ENCODE data around the gene ZNF554.
"Not testable (repeated sequence)": the region's sequence is repeated elsewhere in the genome, so short reads cannot be mapped to it uniquely, and the experiment has no call there.

The ZNF554 gene

DNA sequence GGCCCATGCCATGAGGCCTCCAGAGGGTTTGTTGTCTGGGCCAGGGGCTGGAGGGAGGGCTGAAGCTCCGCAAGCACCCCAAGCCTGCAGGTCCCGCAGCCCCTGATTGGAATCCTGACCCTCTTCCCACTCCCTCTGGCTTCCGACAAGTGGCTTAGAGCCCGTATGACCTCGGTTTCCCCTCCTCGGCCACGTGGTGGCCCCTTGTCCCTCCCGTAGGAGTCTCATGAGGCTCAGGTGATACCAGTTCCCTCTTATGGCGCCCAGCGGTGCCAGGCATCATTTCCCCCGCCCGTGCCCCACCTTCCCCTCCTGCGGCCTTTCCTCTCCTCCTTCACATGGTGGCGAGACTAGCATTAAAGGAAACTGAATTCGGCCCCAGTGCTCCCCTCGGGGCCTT is 28.2 kb upstream of the ZNF554 start:
- no peak for DNase-seq

DNA sequence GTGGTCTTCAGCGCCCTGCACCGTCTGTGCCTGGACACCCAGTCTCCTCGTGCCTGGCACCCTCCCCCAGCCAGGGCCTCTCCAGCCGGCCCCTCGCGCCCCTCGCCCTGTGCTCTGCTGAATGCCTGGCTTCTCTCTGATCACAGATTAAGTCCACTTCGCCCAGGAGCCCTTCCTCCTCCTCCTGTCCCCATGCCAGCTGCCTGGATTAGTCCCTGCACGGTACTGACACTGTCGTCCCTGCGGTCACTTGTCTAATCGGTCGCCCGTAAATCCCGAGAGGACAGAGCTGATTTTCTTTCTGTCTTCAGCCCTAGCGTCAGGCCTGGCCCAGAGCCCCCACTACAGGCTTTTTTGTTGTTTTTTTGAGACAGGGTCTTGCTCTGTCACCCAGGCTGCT is 27.8 kb upstream of the ZNF554 start:
- no peak for DNase-seq

DNA sequence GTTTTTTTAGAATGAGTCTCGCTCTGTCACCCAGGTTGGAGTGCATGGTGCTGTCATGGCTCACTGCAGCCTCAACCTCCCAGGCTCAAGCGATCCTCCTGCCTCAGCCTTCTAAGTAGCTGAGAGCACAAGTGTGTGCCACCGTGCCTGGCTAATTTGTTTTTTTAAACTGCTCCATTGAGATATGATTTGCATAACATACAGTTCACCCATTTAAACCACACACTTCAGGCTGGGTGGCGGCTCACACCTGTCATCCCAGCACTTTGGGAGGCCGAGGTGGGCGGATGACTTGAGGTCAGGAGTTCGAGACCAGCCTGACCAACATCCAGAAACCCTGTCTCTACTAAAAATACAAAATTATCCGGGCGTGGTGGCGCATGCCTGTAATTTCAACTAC is 27.0 kb upstream of the ZNF554 start:
- DNase-seq: not testable (repeated sequence)

DNA sequence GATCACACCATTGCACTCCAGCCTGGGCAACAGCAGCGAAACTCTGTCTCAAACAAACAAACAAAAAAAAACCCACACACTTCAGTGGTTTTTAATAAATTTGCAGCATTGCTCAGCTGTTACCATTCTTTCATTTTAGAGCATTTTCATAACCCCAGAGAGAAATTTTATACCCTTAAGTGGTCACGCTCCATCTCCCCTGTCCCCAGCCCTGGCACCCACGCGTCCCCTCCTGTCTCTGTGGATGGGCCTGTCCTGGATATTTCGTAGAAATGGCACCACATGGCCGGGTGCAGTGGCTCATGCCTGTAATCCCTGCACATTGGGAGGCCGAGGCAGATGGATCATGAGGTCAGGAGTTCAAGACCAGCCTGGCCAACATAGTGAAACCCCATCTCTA is 26.5 kb upstream of the ZNF554 start:
- no peak for DNase-seq

DNA sequence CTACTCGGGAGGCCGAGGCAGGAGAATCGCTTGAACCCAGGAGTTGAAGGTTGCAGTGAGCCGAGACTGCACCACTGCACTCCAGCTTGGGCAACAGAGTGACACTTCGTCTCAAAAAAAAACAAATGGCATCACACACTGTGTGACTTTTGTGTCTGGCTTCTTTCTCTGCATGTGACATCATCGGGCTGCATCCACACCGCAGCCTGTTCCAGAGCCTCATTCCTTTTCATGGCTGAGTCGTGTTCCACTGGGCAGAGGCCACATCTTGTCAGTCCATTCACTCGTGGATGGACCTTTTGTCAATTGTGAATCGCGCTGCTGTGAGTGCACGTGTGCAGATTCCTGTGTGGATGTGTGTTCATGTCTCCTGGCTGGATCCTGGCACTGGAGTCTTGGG is 26.1 kb upstream of the ZNF554 start:
- DNase-seq: no peak

DNA sequence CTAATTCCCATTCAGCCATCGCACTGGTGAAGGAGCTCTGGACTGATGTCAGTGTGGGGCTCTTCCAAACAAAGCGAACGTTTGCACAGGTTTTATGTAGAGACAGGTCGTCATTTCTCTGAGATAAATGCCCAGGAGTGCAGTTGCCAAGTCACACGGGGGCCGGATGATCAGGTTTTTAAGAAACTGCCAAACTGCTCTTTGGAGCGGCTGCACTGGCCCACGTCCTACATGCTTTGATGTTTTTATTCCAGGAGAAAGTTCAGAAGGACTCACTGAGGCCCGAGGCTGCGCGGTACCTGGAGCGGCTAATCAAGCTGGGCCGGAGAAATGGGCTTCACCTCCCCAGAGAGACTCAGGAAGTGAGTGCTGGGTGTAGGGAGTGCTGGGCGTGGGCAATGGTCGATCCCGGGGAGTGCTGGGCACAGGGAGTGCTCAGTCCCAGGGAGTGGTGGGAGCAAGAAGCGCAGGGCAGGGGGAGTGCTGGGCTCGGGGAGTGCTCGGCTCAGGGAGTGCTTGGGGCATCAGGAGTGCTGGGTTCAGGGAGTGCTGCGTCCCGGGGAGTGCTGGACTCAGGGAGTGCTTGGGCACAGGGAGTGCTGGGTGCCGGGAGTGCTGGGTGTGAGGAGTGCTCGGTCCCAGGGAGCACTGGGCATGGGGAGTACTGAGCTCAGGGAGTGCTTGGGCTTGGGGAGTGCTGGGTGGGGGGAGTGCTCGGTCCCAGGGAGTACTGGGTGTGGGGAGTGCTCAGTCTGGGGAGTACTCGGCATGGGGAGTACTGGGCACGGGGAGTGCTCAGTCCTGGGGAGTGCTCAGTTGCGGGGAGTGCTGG is 23.6 kb upstream of the ZNF554 start:
- no peak for DNase-seq

DNA sequence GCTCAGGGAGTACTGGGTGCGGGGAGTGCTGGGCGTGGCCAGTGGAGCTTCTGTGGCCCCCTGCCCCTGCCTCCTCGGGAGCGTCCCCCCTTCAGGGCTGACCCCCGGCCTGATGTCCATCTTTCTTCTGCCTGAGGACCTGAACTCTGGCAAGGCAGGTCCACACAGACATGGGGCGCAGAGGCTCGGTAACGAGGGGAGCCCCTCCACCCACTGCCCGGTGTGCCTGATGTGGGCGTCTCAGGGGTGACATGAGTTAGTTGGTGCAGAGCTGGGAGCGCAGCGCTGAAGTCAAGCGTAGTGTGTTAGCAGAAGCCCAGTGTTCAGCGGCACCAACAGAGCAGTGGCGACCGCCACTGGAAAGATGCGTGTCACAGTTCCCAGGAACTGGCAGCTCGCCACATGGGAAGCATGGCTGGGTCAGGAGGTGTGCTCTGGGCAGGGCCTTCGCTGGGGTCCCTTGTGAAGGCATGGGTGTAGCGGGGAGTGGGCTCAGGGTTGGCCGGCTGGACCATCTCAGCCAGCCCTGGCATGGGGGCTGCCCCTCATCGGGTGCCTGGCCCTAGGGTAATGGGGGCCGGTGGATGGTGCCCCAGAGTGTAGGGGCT is 22.9 kb upstream of the ZNF554 start:
- no peak for DNase-seq

DNA sequence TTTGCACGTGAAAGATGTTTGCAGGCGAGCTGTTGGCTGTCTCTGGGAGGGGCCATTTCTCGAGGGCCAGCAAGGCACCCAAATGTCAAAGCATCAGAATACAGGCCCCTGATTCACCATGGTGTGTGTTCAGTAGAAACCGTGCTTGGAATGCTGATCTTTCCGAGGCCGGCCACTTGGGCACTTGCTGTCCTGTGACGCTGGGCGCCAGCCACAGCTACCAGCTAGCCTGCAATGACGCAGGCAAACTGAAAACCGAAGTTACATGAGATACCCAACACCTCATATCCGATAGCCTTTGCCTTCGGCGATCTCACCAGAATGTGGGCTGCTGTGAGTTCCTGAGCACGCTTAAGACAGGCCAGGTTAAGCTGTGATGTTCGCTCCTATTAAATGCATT is 22.4 kb upstream of the ZNF554 start:
- DNase-seq: no peak

DNA sequence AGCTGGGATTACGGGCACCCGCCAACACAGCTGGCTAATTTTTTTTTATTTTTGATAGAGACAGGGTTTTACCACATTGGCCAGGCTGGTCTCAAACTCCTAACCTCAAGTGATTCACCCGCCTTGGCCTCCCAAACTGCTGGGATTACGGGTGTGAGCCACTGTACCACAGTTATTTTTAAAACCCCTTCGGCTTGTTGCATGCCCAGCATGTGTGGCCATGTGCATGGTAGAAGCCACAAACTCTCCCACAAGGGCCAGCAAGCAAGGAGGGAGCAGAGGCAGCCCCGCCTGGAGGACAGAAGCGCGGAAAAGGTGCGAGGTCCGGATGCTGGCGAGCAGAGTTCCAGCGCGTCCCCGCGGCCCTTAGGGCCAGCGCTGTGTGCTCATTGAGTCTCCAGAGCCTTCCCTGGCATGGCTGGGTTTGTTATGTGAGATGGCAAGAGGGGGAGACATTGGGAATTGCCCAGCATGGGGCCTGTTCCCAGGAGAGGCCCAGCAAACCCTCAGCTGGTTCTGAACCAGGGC is 21.4 kb upstream of the ZNF554 start:
- no peak for DNase-seq

DNA sequence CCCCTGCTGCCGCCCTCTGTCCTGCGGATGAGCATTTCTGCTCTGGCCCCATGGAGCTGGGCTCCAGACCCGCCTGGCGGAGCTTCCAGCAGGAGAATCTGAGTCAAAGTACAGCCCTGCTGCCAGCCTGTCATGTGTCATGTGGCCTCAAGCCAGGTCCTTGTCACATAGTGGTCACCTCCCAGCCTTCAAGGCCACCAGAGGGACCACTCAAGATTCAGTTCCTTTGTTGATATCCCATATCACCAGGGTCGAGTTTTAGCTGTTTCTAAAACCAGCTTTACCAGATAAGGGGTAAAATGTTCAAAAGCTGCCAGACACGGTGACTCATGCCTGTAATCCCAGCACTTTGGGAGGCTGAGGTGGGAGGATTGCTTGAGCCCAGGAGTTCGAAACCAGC is 20.9 kb upstream of the ZNF554 start:
- no peak for DNase-seq

DNA sequence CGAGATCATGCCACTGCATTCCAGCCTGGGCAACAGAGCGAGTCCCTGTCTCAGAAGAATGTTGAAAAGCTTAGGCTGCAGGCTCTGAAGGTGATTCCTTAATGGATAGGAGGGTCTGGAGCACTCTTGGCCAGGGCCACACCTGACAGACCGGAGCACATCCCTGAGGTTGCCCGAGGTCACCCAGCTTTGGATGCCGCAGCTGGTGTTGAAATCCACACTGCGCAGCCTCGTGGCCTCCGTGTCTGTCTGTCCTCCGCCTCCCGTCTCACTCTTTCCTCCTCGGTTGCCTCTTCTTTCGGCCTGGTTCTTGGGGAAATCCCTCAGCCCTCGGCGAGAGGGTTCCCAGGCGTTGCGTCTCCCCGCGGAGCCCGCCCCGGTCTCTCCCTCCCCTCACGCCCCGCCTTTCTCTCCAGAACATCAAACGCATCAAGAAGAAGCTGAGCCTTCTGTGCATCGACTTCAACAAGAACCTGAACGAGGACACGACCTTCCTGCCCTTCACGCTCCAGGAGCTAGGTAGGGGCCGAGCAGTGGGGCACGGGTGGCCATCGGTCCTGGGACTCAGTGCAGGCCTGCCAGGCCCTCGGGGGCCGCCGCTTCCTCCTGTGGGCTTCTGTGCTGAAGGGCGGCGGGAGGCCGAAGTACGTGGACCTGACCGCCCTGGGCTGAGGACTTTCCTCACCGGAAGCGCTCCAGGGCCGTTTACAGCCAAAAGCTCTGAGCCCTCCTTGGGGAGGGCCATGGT is 20.2 kb upstream of the ZNF554 start:
- DNase-seq: no peak

DNA sequence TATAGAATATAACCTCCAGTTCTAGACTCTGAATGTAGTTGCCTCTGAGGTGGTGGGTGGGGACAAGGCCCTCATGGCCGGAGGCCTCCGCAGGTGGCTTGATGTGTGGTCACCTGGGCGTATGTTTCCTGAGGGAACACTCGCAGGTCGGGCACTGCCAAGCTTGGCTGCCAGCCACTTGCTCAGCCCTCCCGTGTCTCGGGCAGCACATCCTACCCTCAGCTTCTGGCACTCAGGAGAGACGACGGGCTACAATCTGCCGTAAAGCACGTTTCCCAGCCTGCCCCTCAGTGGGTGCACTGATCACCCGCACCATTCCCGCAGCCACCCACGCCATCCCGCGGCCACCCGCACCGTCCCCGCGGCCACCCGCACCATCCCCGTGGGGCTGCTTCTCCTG is 19.2 kb upstream of the ZNF554 start:
- no peak for DNase-seq

DNA sequence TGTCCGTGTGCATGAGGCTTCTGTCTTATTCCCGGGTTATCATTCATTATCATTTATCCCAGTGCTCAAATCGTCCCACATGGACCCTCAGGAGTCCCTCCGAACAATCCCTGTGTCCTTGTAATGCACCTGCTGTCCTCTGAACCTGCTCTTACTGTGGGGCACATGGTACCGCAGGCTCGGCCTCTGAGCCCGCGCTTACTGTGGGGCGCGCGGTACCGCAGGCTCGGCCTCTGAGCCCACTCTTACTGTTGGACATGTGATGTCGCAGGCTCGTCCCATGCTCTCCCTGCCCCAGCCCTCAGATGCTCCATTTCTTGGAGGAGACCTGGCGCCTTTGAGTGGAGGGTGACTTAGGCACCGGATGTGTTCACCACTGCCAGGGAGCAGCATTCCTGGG is 16.8 kb upstream of the ZNF554 start:
- DNase-seq: no peak

DNA sequence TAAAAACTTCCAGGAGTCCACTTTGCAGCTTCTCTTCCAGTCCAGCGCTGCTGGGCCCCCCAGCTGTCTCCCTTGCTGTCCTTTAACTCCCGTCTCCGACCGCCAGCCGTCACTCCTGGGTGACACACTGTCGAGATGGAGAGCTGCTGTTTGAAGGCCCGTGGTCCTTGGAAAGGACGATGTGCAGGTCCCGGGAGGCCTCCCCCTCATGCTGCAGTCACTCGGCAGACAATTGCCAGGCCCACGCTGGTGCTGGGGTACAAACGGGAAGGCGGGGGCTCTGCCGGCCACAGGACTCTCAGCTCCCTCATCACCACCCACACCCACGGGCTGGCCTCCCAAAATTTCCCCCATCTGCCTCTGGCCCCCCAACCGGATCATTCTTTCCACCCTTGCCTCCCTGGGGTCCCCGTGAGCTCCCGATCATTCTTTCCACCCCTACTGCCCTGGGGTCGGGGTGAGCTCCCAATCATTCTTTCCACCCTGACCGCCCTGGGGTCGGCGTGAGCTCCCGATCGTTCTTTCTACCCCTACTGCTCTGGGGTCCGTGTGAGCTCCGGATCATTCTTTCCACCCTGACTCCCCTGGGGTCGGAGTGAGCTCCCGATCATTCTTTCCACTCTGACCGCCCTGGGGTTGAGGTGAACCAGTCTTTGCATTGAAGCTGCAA is 16.0 kb upstream of the ZNF554 start:
- DNase-seq: no peak

DNA sequence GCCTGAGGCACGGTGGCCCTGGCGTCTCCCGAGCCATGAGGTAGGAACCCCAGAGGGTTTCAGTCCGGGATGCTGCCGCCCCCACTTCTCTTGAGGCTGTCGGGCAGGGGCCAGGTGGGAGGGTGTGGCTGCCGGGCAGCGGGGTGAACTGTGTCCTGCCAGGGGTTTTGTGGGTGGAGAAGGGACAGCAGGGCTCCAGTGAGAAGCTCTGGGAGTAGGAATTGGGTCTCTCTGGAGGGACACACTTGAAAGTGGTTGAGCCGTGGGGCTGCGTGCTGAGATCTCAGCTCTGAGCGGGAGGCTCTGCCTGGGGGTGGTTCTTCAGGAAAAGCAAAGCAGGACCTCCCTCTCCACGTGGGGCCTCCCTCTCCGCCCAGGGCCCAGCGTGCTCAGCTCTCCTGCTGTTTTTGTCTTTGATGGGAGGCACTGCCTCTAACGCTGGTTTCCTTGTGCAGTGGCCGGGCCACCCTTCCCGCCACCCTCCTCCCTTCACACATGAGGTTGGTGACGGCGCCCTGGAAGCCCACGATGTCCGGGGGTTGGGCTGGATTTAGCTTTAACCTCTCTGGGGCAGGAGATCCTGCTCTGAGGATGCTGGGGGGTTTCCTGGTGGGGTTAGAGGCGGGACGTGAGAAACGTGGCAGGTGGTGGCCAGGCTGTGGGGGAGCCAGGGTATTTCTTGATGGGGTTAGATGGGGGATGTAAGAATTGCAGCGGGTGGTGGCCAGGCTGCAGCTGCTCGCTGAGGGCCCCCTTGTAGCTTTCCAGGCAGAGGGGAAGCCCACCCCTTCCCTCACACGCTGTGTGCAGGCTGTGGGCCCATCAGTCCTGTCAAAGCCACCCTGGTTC is 15.3 kb upstream of the ZNF554 start:
- no peak for DNase-seq

DNA sequence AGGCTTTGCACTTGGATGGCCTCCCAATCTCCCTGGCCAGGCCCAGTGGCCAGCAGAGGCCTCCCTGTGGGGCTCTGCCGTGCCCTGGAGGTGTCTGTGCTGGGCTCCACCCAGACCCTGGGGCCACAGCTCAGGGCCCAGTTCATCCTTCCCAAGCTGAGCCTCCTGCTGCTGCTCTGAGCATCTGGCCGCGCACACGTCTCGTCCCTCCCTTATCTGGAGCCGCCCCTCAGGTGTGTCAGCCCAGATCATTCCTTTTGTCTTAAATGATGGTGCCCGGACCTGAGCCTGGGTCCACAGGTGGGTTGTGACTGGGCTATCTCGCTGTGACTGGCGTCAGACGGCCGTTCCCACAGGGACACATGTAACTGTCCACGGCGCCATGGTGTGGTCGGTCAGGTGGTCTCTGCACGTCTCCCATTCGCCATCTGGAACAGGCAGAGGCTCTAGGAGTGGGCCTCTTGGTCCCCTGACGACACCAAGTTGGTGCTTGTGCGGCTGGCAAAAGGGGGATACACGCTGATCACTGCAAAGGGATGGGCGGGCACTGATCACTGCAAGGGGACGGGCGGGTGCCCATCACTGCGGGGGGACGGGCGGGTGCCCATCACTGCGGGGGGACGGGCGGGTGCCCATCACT is 14.3 kb upstream of the ZNF554 start:
- no peak for DNase-seq

DNA sequence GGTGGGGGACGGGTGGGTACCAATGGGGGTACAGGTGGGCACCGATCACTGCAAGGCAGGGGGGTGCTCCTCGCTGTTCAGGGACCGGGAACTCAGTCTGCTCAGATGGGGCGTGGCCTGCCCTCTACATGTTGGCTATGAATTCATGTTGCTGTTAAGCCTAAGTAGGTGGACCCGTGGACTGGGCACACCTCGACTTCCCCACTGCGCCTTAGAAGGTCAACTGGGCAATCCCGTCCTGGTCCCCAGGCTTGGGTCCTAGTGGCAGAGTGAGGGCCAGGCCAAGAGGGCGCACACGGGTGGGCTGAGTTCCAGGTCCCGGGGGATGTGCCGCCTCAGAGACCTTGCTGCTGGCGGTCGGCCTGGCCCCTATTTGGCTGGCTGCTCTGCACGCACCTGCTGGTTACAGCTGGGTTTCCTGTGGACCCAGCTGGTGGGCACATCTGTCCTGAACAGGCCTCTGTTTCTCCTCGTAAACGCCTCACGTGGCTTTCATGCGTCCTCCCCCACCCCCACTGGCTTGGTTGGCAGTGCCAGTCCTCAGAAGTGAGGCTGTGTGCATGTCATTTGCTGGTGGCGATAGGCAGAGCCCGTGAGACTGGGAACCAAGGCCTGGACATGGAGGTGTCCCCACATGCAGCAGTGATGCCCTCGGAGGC is 13.5 kb upstream of the ZNF554 start:
- no peak for DNase-seq

DNA sequence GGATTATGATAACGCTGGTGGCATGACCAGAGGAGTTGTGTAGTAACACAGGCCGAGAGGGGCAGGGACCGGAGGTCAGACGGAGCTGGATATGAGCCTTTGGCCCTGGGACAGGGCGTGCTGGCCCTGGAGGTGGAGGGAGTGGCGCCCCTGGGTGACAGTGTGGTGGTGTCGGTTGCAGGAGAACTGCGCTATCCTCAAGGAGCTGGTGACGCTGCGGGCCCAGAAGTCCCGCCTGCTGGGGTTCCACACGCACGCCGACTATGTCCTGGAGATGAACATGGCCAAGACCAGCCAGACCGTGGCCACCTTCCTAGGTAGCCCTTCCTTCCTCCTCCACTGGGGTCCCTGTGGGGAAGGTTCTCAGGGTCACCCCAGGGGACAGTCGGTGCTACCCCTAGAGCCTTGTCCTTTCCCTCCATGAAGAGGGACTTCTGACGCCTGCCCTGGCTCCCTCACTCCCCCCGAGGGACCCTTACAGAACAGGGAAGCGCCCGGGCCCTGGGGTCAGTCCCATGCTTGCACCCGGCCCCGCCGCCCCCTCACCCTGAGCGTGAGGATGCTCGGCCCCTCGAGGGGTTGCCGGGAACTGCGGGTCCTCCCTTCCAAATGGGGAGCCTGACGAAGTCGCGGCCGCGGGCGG is 12.8 kb upstream of the ZNF554 start:
- no peak for DNase-seq

DNA sequence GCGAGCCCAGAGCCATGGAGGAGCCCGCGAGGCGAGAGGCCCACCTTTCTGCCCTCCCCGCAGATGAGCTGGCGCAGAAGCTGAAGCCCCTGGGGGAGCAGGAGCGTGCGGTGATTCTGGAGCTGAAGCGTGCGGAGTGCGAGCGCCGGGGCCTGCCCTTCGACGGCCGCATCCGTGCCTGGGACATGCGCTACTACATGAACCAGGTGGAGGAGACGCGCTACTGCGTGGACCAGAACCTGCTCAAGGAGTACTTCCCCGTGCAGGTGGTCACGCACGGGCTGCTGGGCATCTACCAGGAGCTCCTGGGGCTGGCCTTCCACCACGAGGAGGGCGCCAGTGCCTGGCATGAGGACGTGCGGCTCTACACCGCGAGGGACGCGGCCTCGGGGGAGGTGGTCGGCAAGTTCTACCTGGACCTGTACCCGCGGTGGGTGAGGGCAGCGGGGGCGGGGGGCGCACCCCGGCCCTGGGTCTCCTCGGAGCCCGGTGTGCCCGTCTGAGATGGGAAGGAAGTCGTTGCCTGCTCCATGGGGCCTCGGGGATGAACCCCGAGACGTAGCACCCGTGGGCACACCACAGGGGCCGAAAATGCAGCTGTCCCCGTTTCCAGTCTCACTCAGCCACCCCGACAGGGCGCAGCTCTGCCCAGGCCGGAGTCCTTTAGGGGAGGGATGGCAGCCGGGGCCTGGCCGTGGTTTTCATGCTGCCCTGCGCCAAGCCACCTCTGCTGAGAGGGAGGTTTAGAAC is 12.1 kb upstream of the ZNF554 start:
- DNase-seq: no peak
